ENCODE measurements around the gene FCHSD1.

Gene FCHSD1

GRCh38 chr5:141674747-141675146 lies 23.5 kb upstream of the FCHSD1 start:
- no peak for DNase-seq

GRCh38 chr5:141672841-141673813 lies 21.9 kb upstream of the FCHSD1 start:
- DNase-seq: peak in 8 of 51 donors; percentile 8 to 50 (median 21)

GRCh38 chr5:141672071-141672840 lies 21.0 kb upstream of the FCHSD1 start:
- no peak for DNase-seq

- no peak for DNase-seq
Measured at GRCh38 chr5:141669520-141669919, 18.3 kb upstream of the FCHSD1 start.

GRCh38 chr5:141668601-141669265 lies 17.5 kb upstream of the FCHSD1 start:
- peak in 2 of 51 donors; percentile 18 to 25 for DNase-seq

GRCh38 chr5:141665995-141666940 lies 15.1 kb upstream of the FCHSD1 start:
- no peak for DNase-seq

- DNase-seq: peak in 46 of 51 donors; percentile 19 to 81 (median 53)
Measured at GRCh38 chr5:141664733-141665461, 13.7 kb upstream of the FCHSD1 start.

- DNase-seq: no peak
Measured at GRCh38 chr5:141663506-141663905, 12.3 kb upstream of the FCHSD1 start.

- DNase-seq: no peak
Measured at GRCh38 chr5:141662028-141662427, 10.8 kb upstream of the FCHSD1 start.

- no peak for DNase-seq
Measured at GRCh38 chr5:141657937-141658545, 6.8 kb upstream of the FCHSD1 start.

- DNase-seq: no peak
Measured at GRCh38 chr5:141657404-141657803, 6.2 kb upstream of the FCHSD1 start.

- no peak for DNase-seq
Measured at GRCh38 chr5:141656396-141656795, 5.2 kb upstream of the FCHSD1 start.

- DNase-seq: no peak
Measured at GRCh38 chr5:141655020-141655419, 3.8 kb upstream of the FCHSD1 start.

- no peak for DNase-seq
Measured at GRCh38 chr5:141654298-141654697, 3.1 kb upstream of the FCHSD1 start.

GRCh38 chr5:141651728-141652105 lies 499 bp upstream of the FCHSD1 start:
- no peak for DNase-seq

- DNase-seq: no peak
Measured at GRCh38 chr5:141649972-141650371, 1.2 kb downstream of the FCHSD1 start.

GRCh38 chr5:141649056-141649688 lies 2.0 kb downstream of the FCHSD1 start:
- no peak for DNase-seq

GRCh38 chr5:141647851-141648250 lies 3.4 kb downstream of the FCHSD1 start:
- DNase-seq: no peak

GRCh38 chr5:141647242-141647641 lies 4.0 kb downstream of the FCHSD1 start:
- DNase-seq: no peak
